ENCODE measurements around the gene IER3.
A peak's percentile ranks its signal among the peaks of the same experiment; 100 is the strongest.

The IER3 gene

GRCh38 chr6:30747902-30748769 is 3.8 kb upstream of the IER3 start:
- DNase-seq (ENCODE audit: low read depth) = no peak

DNA sequence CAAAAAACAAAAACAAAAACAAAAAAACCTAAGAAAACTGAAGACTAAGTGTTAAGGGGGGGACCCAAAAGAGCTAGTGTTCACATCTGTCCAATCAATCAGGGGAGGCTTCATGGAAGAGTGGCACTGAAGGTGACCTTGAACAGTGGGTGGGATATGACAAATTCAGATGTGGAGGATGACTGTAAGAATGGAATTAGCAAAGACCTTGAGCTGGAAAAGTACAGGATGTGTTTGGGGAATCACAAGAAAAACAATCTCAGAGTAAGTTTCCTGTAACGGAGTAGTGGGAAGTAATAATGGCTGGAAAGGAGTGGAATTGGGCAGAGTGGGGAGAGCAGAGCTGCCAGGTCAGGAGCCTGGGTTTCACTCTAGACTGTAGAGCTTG is 2.9 kb upstream of the IER3 start:
- DNase-seq (ENCODE audit: low read depth) = no peak

- no peak for DNase-seq (ENCODE audit: low read depth)
Observed at GRCh38 chr6:30743099-30744053, 971 bp downstream of the IER3 start.

GRCh38 chr6:30742316-30743098 is 1.8 kb downstream of the IER3 start, which contains the start of gene FLOT1:
Gene FLOT1 (minus strand): TSS chr6:30742687. CDS start chr6:30742189, 498 bp downstream.
- no peak for DNase-seq (ENCODE audit: low read depth)

GRCh38 chr6:30741789-30742315 is 2.5 kb downstream of the IER3 start:
- DNase-seq (ENCODE audit: low read depth) = no peak

GRCh38 chr6:30741063-30741779 is 3.1 kb downstream of the IER3 start:
- no peak for DNase-seq (ENCODE audit: low read depth)

DNA sequence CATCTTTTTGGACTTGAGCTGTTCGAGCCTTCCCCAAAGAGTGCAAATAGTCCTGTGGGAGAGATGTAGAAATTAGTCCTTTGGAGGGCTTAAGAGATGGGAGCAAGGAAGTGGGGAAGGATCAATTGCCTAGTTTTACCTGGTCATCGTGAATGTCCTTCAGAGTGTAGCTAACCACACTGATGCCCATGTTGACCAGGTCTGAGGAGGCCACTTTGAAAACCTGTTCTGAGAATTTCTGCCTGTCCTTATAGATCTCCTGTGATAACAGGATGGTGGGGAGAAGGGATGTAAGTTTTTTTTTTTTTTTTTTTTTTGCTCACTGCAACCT is 3.8 kb downstream of the IER3 start:
- no peak for DNase-seq (ENCODE audit: low read depth)

GRCh38 chr6:30738532-30738931 is 5.8 kb downstream of the IER3 start:
- no peak for DNase-seq (ENCODE audit: low read depth)

GRCh38 chr6:30735668-30736314 is 8.6 kb downstream of the IER3 start:
- DNase-seq (ENCODE audit: low read depth) = no peak

DNA sequence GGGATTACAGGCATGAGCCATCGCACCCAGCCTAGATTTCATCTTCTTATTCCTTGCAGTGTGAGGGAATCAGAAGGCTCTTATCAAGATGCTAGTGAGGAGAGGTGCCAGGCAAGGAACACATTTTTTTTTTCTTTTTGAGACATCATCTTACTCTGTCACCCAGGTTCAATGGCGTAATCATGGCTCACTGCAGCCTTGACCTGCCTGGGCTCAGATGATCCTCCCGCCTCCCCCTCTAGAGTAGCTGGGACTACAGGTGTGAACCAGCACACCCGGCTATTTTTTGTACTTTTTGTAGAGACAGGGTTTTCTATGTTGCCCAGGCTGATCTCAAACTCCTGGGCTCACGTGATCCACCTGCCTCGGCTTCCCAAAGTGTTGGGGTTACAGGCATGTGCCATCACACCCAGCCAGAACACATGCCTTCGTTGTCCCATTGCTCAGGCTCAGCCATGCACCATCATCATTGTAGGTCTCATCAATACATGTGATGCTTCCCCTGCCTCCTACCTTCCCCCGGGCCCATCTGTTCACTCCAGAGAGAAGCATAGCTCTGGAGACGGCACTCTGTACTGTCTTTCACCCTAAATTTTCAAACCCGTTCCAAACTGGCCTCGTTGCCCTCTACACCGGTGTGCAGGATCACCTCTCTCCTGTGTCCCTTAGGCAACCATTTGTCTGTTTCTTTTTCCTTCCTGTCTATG is 12.0 kb downstream of the IER3 start:
- DNase-seq (ENCODE audit: low read depth) = no peak

GRCh38 chr6:30730601-30731435 is 13.5 kb downstream of the IER3 start:
- no peak for DNase-seq (ENCODE audit: low read depth)

DNA sequence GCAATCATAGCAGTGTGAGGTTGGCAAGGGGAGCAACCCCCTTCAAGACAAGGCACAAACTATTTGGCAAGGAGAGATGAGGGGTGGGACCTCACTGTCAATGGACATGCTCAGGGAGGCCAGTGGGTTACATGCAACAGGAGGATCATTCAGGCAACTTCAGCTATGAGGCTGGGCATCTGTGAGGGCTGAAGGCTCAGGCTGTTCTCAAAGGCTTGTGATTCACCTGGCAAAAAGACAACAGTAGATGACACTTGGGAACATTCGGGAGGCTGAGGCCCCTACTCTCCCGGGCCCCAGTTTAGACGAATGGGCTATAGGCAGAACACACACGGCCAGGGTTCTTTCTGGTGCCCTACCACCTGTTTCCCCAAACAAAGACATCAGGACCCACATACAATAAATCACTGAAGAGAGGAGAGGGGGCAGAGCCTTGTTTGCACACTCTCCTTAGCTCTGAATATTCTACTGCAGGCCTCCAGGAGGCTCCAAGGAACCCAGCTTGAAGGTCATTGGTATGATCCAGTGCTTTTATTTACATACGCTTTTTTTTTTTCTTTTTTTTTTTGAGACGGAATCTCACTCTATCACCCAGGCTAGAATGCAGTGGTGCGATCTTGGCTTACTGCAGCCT is 16.3 kb downstream of the IER3 start:
- no peak for DNase-seq (ENCODE audit: low read depth)

GRCh38 chr6:30726506-30727413 is 17.6 kb downstream of the IER3 start:
- no peak for DNase-seq (ENCODE audit: low read depth)

- DNase-seq (ENCODE audit: low read depth) = peak; percentile 65
Observed at GRCh38 chr6:30725713-30726505, 18.4 kb downstream of the IER3 start.

GRCh38 chr6:30724906-30725667 is 19.3 kb downstream of the IER3 start:
- DNase-seq (ENCODE audit: low read depth) = no peak

Measured in HS-5 (cell line).